HFFc6 (cell line): Measurements from ENCODE around the gene NANOS2. TPM values are rescaled to one million over a fixed set of nuclear protein-coding genes. Genes with fewer than 3 reads are reported as not detected.

ENCODE experiments used
- DNase-seq: peaks from one replicate; pipeline ENCODE4 v3.0.0-alpha.2; 2018
- H3K27ac Mint-ChIP-seq: 2 replicates; pipeline ENCODE4 v1.8.0; 2020; ENCODE audit warnings: mild to moderate bottlenecking, mixed read lengths
- H3K27me3 Mint-ChIP-seq: 2 replicates; pipeline ENCODE4 v1.8.0; 2021; ENCODE audit warnings: mild to moderate bottlenecking, moderate library complexity, mixed read lengths; ENCODE audit not compliant: insufficient read depth
- H3K36me3 Mint-ChIP-seq: 2 replicates; pipeline ENCODE4 v1.8.0; 2021; ENCODE audit warnings: low read depth, mixed read lengths
- H3K4me1 Mint-ChIP-seq: 2 replicates; pipeline ENCODE4 v1.8.0; 2020; ENCODE audit warnings: low read depth, mixed read lengths
- H3K4me3 Mint-ChIP-seq: 2 replicates; pipeline ENCODE4 v1.8.0; 2020; ENCODE audit warnings: mild to moderate bottlenecking, moderate library complexity, mixed read lengths
- H3K9me3 Mint-ChIP-seq: 2 replicates; pipeline ENCODE4 v1.8.0; 2020; ENCODE audit warnings: mild to moderate bottlenecking, mixed read lengths
- total RNA-seq, 6 experiments: library from RNA; stranded (reverse); fragmentation: NEBNext Ultra II Directional; extraction: Animal tissue kit (Norgen Biotek cat#: 25700); gene quantifications; 2 replicates in 1 of 6; 3 replicates in 5 of 6; pipeline ENCODE4 v1.2.3, GENCODE V29; 2021
- TF ChIP-seq, protein P1 (sequence below): fragments of 200-600 bp; sonication (generic); IDR thresholded peaks from 2 replicates; pipeline ENCODE4 v1.5.0; 2021; ENCODE audit warnings: antibody characterized with exemption, mild to moderate bottlenecking

NANOS2 gene
- total RNA-seq, 6 experiments from 2014 or later = not detected

GRCh38 chr19:45958320-45958719, 43.7 kb upstream of the NANOS2 start:
- no peak overlapping the region for H3K27ac Mint-ChIP-seq
- H3K4me1 Mint-ChIP-seq = peaks cover 29% of the 10 kb centered on the region
- TF ChIP-seq, protein P1, sequence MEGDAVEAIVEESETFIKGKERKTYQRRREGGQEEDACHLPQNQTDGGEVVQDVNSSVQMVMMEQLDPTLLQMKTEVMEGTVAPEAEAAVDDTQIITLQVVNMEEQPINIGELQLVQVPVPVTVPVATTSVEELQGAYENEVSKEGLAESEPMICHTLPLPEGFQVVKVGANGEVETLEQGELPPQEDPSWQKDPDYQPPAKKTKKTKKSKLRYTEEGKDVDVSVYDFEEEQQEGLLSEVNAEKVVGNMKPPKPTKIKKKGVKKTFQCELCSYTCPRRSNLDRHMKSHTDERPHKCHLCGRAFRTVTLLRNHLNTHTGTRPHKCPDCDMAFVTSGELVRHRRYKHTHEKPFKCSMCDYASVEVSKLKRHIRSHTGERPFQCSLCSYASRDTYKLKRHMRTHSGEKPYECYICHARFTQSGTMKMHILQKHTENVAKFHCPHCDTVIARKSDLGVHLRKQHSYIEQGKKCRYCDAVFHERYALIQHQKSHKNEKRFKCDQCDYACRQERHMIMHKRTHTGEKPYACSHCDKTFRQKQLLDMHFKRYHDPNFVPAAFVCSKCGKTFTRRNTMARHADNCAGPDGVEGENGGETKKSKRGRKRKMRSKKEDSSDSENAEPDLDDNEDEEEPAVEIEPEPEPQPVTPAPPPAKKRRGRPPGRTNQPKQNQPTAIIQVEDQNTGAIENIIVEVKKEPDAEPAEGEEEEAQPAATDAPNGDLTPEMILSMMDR = no peak
- no peak overlapping the region for H3K4me3 Mint-ChIP-seq
- peaks cover 41% of the 10 kb centered on the region for H3K27me3 Mint-ChIP-seq
- no peaks in the 10 kb centered on the region for H3K9me3 Mint-ChIP-seq
- no peaks in the 10 kb centered on the region for H3K36me3 Mint-ChIP-seq
- DNase-seq = no peak

DNA sequence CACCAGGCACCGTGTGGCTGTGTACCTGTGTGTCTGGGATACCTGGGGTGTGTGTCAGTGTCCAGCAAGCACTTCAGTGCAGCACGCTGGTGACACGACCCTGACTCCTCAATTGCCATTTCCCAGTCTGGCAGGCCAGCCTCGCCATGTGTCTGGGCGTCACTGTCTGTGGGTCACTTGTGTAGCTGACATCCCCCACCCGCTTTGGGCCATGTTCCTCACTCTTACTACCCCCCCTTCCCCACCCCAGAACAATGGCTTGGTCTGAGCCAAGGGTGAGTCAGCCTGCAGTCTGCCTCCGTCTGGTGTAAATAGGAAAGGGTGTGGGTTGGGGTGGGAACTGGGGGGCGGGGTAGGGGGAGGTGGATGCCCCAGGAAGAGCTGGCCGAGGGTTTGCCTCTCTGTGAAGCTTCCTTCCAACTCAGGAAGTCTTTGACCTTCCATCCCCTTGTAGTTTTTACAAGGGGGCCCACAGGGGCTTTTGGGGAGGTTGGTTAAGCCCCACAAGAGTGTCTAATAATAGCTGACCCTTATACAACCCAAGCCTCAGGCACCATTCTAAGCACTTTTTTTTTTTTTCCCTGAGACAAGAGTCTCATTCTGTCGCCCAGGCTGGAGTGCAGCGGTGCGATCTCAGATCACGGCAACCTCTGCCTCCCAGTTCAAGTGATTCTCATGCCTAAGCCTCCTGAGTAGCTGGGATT, 41.5 kb upstream of the NANOS2 start:
- peaks cover 24% of the 10 kb centered on the region for H3K27me3 Mint-ChIP-seq
- no peak for DNase-seq
- no peak overlapping the region for H3K27ac Mint-ChIP-seq

DNA sequence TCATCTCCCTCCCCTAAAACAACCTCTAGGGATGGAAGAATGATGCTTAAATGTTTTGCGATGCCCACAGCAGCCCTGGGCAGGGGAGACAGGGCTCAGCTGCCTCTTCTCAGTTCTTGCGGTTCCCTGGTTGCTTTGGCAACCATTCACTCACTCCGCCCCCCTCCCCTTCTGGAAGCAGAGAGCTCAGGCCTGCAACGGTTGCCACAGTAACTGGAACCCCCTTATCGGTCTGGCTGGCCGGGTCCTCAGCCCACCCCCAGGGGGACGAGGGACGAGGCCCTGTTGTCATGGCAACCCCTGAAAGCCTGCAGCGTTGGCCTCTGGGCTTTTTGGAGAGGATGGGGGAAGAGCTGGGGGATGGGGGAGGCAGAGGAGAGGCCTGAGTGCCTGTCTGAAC, 39.6 kb upstream of the NANOS2 start:
- Mint-ChIP-seq H3K4me1 (peaks cover 28% of the 10 kb centered on the region), H3K27ac (no peak overlapping the region), H3K9me3 (no peaks in the 10 kb centered on the region), H3K36me3 (no peaks in the 10 kb centered on the region), H3K4me3 (no peak overlapping the region), H3K27me3 (peaks cover 13% of the 10 kb centered on the region)
- TF ChIP-seq, protein P1 = no peak
- DNase-seq = no peak

More for the DNA sequence above, 41.5 kb upstream of the NANOS2 start:
- no peaks in the 10 kb centered on the region for H3K9me3 Mint-ChIP-seq
- H3K4me3 Mint-ChIP-seq = no peak overlapping the region
- TF ChIP-seq, protein P1 = no peak
- no peaks in the 10 kb centered on the region for H3K36me3 Mint-ChIP-seq
- H3K4me1 Mint-ChIP-seq = peaks cover 33% of the 10 kb centered on the region

DNA sequence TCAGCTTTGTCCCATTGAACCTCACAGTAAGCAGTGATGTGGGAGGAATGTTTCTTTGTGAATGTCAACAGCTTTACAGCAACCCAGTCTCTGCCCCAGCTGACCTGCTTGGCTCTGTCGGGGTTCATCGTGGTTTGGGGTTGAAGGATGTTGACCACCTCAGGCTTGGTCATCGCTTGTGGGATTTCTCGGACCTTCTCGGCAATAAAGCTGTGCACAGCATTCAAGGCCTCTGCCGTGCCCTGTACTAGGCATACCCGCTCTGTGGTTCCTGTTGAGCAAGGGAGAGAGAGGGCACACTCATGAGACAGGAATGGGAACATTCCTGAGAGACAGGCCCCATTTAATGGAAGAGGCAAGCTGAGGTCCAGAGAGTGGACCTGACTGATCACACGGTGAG, 39.1 kb upstream of the NANOS2 start:
- H3K36me3 Mint-ChIP-seq = no peaks in the 10 kb centered on the region
- H3K9me3 Mint-ChIP-seq = no peaks in the 10 kb centered on the region
- no peak overlapping the region for H3K4me3 Mint-ChIP-seq
- TF ChIP-seq, protein P1 = no peak
- peaks cover 24% of the 10 kb centered on the region for H3K4me1 Mint-ChIP-seq
- no peak overlapping the region for H3K27ac Mint-ChIP-seq
- DNase-seq = no peak
- H3K27me3 Mint-ChIP-seq = peaks cover 13% of the 10 kb centered on the region

GRCh38 chr19:45952686-45953505, 38.3 kb upstream of the NANOS2 start:
- TF ChIP-seq, protein P1 = no peak
- H3K36me3 Mint-ChIP-seq = no peaks in the 10 kb centered on the region
- peak overlapping the region; percentile 70 for H3K4me3 Mint-ChIP-seq
- peaks cover 17% of the 10 kb centered on the region for H3K4me1 Mint-ChIP-seq
- peaks cover 18% of the 10 kb centered on the region for H3K27me3 Mint-ChIP-seq
- H3K27ac Mint-ChIP-seq = no peak overlapping the region
- H3K9me3 Mint-ChIP-seq = no peaks in the 10 kb centered on the region
- no peak for DNase-seq
